NCI-H524 treated with DMSO at 0.1 percent for 48 hours (cell line): ENCODE data around the gene LOXL4.
A peak's percentile ranks its signal among the peaks of the same experiment; 100 is the strongest.

Experiments
- DNase-seq: peaks from one replicate; lab custom pipeline; 2025; lab: John Stamatoyannopoulos, UW

The LOXL4 gene

GRCh38 chr10:98267894-98268693 lies at the start of gene LOXL4:
TSS of gene LOXL4 (minus strand) at chr10:98268194. CDS start at chr10:98263019, 5,175 bp downstream.
- no peak for DNase-seq

GRCh38 chr10:98316661-98317060 lies 48.7 kb upstream of the LOXL4 start:
- DNase-seq = no peak

- no peak for DNase-seq
These were observed 48.2 kb upstream of the LOXL4 start for GRCh38 chr10:98316170-98316569.

GRCh38 chr10:98314532-98315284 lies 46.7 kb upstream of the LOXL4 start:
- no peak for DNase-seq

DNA sequence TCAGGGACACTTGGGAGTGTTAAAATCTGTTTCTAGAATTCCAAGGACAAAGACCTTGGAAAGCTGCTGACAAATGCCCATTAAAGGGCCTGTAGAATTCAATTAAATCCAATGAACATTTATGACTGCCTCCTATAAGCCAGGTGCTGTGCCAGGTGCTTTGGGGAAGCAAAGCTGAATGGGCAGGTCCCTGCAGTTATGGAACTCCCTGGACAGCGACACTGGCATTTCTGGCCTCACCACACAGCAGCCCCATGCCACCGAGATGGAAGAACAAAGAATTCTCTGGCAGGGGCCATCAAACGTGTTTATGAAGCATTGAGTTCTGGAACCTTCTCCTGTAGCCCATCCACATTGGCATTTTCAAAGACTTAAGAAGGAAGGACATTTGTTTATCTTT lies 45.6 kb upstream of the LOXL4 start:
- DNase-seq = no peak

DNA sequence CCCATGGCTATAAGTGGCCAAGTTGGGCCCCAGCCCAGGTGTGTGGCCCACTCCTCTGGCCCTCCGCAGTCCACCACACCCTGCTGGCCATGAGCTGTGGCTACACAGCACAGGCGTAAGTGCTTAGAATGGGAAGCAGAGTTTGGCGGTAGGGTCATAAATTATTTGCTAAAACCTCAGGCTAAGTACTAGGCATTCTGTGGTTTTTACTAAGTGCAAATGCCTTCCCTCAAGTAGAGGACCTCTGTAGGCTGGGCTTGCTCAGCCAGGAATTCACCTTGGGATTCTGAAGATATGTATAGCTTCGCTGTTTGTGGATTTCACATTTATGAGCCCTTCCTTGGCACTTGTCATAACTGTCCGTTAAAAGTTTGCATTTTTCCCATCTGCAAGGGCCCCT lies 44.8 kb upstream of the LOXL4 start:
- no peak for DNase-seq

DNA sequence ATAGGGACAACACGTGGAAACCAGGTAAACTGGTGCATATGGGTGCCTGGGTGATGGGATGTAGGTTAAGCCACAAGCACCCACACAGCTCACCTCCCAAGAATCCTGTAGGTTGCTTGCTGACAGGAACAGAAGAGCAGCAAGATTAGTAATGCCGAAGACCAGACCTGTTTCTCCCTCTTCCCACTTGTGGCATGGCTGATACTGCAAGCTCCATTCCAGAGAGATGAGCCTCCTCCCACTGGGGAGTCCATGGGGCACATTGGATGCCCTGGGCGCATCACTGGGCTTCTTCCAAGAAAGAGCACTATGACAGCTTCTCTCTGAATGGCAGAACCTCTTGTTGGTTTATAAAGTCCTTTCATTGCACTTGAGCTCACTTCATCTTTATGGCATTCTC lies 44.4 kb upstream of the LOXL4 start:
- no peak for DNase-seq

- no peak for DNase-seq
These were observed 42.7 kb upstream of the LOXL4 start for GRCh38 chr10:98310701-98311100.

DNA sequence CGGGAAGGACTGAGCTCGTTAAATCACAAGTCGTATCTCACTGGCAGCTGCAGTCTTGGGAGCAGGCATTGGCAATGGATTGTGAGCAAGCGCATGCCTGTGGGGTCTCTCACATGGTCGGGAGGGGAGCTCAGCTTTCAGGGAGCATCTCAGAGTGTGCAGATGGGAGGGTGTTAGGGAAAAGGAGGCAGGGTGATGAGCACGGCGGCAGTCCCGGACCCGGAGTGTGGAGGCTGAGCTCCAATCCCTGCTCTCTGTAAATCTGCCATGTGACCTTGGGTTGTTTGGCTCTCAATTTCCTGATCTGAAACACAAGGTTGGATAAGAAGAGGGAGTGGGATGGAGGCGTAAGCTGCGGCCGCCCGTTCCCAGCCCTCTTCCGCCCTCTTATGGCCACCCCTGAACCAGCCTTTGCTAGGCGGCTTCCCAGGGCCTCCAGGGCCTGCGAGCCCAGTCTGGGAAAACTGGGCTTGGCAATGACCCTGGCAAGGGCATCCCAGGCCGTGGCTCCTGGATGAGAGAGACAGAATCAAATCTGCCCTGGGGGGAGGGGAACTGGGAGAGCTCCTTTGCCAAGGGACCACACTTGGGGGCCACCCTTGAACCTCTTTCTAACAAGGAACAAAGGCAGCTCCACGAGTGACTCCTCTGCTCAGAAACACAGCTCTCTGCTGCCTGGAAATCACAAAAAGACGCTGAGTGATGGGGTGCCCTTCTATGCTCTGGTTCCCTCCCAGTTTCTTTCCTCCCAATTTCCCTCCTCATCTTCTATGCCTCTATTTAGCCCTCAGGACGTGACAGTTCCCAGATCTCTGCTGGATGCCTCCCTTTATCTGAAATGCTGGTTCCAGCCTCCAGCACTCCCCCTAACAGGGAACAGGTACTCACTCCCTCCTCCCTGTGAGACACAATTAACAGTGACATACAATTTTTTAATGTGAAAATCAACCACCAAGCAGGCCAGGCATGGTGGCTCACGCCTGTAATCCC lies 41.7 kb upstream of the LOXL4 start:
- peak; percentile 57 for DNase-seq

GRCh38 chr10:98308669-98309365 lies 40.8 kb upstream of the LOXL4 start:
- no peak for DNase-seq

DNA sequence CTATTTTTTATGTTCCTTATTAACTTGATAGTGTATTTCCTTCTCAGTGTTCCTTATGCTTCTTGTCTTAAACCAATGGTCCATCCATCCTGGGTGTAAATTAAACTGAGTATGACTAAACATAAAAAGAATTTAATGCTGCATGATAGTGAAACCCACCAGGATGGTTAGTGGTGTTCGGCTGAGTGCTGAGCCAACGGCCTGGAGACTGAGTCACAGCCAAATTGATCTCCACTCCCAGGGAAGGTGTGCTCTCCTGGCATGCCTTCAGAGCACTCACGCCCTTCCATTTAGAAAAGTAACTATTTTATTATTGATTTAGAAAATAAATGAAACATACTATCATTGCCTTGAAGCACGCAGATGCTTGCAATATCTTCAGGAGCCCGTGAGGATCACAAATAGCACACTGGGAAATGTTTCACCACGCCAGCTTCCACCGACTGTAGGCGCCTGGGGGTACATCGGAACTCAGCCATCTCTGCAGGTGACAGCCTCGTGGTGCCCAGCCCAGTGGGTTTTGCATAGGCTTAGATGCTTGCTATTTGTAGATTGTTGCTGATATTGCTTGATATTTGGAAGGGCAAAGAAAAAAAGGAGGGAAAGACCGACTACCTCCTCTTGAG lies 40.0 kb upstream of the LOXL4 start:
- no peak for DNase-seq

GRCh38 chr10:98306501-98306900 lies 38.5 kb upstream of the LOXL4 start:
- DNase-seq = no peak

GRCh38 chr10:98303569-98303968 lies 35.6 kb upstream of the LOXL4 start:
- no peak for DNase-seq

DNA sequence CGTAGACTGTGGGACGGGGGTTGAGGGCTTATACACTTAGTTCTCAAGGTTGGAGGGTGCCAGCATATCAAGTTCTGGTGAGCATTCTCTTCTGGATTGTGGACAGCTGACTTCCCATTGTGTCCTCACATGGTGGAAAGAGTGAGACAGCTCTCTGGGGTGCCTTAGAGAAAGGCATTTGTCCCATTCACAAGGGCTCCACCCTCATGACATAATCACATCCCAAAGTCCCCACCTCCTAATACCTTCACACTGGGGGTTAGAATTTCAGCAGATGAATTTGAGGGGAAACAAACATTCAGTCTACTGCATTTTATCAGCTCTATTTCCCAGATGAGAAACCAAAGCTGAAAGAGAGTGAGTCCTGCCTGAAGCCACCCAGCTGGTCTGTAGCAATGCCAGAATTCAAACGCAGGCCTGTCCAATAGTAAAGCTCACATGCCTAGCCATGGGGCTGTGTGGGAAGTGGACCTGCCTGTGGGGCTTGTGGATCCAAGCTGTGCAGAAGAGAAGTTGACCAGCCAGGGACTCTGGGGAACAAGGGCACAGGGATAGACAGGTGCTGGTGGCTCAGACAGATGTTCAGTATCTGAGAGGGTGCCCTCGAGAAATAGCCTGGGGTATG lies 34.9 kb upstream of the LOXL4 start:
- DNase-seq = no peak

GRCh38 chr10:98301664-98302319 lies 33.8 kb upstream of the LOXL4 start:
- DNase-seq = peak; percentile 26

DNA sequence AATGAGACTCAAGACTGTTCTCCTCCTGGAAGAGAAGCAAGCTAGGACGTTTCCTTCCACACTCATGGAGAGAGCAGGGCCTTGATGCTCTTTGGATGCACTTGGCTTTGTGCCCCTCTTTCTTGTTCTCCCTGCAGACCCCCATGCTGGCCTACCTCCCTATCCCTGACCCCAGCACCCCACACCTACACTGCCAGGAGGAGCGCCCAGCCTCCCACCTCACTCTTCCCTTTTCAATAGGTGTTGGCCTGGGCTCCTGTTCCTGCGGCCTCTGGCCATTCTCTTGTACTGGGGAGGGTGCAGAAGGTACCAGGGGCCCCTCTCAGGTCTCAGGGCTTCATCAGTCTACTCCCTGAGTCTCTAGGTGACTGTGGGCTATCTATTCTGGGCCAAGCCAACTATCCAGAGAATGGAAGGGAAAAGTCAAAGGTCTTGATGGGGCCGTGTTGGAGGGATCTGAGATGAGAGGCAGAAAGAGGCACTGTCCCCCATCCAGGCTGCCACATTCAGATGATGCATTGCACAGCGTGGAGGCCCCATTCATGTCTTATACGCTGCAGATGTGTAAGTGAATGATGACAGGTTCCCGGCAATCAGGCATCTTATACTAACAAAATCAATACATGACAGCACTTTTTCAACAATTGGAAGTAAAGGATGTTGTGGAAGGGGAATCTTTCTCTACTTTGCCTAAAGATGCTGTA lies 32.7 kb upstream of the LOXL4 start:
- DNase-seq = no peak

DNA sequence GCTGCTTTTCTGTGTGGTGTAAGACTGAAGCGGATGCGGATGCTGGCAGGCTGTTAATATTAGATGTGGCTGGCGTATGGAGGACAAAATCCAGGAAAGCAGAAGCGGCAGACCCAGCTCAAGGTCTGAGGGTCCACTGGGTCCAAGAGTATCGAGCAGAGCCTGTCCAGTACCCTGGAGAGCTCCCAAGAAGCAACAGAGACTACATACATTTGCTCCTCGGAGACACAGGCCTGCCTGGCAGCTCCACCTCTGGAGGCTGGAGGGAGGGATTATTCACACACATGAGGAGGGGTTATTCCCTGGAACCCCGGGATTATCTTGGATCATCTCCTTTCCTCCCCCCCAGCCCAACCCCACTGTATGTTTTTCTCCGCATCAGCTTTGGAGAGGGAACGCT lies 31.3 kb upstream of the LOXL4 start:
- no peak for DNase-seq

DNA sequence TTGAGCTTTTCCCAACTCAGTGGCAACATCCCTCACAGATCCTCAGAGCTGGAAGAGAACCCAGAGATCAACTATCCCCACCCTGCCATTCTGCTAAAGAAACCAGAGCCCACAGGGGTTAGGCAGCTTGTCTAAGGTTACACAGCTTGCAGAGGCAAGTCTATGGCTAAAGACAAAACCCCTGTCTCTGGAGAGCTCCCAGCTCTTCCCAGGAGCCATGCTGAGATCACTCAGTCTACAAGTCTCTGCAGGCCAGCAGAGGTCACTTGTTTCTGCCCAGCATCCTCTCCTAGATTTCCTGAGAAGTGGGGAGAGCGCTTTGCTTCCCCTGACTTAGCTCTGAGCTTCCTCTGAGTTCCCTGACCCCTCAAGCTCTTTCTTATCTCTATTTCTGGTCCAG lies 28.5 kb upstream of the LOXL4 start:
- no peak for DNase-seq

DNA sequence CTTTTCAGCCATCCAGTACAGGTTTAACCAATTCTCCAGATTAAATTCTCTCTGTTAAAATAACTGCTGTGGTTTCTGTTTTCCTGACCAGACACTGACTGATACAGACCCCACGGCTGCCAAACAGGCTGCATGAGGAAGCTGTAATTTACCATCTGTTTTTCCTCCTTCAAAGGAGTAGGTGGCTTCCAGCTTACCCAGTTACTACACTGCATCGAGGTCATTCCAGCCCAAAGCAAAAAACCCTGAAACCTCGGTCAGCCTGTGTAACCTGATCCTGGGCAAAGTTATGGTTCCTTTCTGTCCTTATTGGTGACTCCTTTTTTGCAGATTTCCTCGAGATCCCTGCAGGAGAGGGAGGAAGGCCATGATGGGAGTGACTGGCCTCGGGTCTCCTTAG lies 27.9 kb upstream of the LOXL4 start:
- no peak for DNase-seq
